Stimulated activated naive CD8-positive, alpha-beta T cell treated with anti-CD3 and anti-CD28 coated beads, Interleukin-15, Interleukin-2, amounts not matched to agents 100 ng/mL and 50 ng/mL, for 24 hours (primary cell): ENCODE measurements around the gene NDUFB10.
"Not testable (repeated sequence)": the region's sequence is repeated elsewhere in the genome, so short reads cannot be mapped to it uniquely, and the experiment has no call there.

Experiments used
- H3K27ac Mint-ChIP-seq: one replicate; pipeline ENCODE4 v1.8.0; 2021; ENCODE audit warnings: mild to moderate bottlenecking, mixed read lengths
- H3K27me3 Mint-ChIP-seq: one replicate; pipeline ENCODE4 v1.8.0; 2021; ENCODE audit warnings: mixed read lengths
- H3K36me3 Mint-ChIP-seq: one replicate; pipeline ENCODE4 v1.8.0; 2021; ENCODE audit warnings: low read depth, mixed read lengths
- H3K4me1 Mint-ChIP-seq: one replicate; pipeline ENCODE4 v1.8.0; 2021; ENCODE audit warnings: low read depth, mixed read lengths
- H3K4me3 Mint-ChIP-seq: one replicate; pipeline ENCODE4 v1.8.0; 2021; ENCODE audit warnings: mild to moderate bottlenecking, mixed read lengths
- H3K9me3 Mint-ChIP-seq: one replicate; pipeline ENCODE4 v1.8.0; 2021; ENCODE audit warnings: mixed read lengths

The NDUFB10 gene

GRCh38 chr16:1919327-1919998 is 39.9 kb upstream of the NDUFB10 start:
- Mint-ChIP-seq H3K27me3 (peaks cover 58% of the 10 kb centered on the region), H3K9me3 (no peaks in the 10 kb centered on the region), H3K36me3 (no peaks in the 10 kb centered on the region), H3K4me3 (no peak overlapping the region), H3K27ac (no peak overlapping the region), H3K4me1 (no peaks in the 10 kb centered on the region)

GRCh38 chr16:1920122-1920521 is 39.2 kb upstream of the NDUFB10 start:
- not testable (repeated sequence) for H3K36me3 Mint-ChIP-seq
- H3K27me3 Mint-ChIP-seq: peaks cover 56% of the 10 kb centered on the region

GRCh38 chr16:1920727-1921171 is 38.6 kb upstream of the NDUFB10 start:
- H3K27ac Mint-ChIP-seq: no peak overlapping the region
- peaks cover 49% of the 10 kb centered on the region for H3K27me3 Mint-ChIP-seq
- H3K4me3 Mint-ChIP-seq: no peak overlapping the region
- H3K9me3 Mint-ChIP-seq: no peaks in the 10 kb centered on the region
- no peaks in the 10 kb centered on the region for H3K4me1 Mint-ChIP-seq
- no peaks in the 10 kb centered on the region for H3K36me3 Mint-ChIP-seq

More at GRCh38 chr16:1920122-1920521, 39.2 kb upstream of the NDUFB10 start:
- not testable (repeated sequence) for H3K4me1 Mint-ChIP-seq, H3K9me3 Mint-ChIP-seq, H3K4me3 Mint-ChIP-seq, H3K27ac Mint-ChIP-seq

- Mint-ChIP-seq H3K4me1 (no peaks in the 10 kb centered on the region), H3K9me3 (no peaks in the 10 kb centered on the region), H3K36me3 (no peaks in the 10 kb centered on the region), H3K4me3 (no peak overlapping the region), H3K27me3 (peaks cover 36% of the 10 kb centered on the region), H3K27ac (no peak overlapping the region)
Measured at GRCh38 chr16:1922357-1922756, 37.0 kb upstream of the NDUFB10 start.

GRCh38 chr16:1923299-1924034 is 35.9 kb upstream of the NDUFB10 start:
- Mint-ChIP-seq H3K27ac (no peak overlapping the region), H3K27me3 (peaks cover 36% of the 10 kb centered on the region), H3K4me1 (no peaks in the 10 kb centered on the region), H3K36me3 (no peaks in the 10 kb centered on the region), H3K4me3 (no peak overlapping the region), H3K9me3 (no peaks in the 10 kb centered on the region)

- Mint-ChIP-seq H3K4me3 (no peak overlapping the region), H3K27me3 (peaks cover 32% of the 10 kb centered on the region), H3K36me3 (no peaks in the 10 kb centered on the region), H3K9me3 (no peaks in the 10 kb centered on the region), H3K4me1 (peaks cover 2% of the 10 kb centered on the region), H3K27ac (no peak overlapping the region)
Measured at GRCh38 chr16:1924095-1924494, 35.2 kb upstream of the NDUFB10 start.

GRCh38 chr16:1926271-1926670 is 33.1 kb upstream of the NDUFB10 start:
- Mint-ChIP-seq H3K27ac (no peak overlapping the region), H3K36me3 (no peaks in the 10 kb centered on the region), H3K27me3 (peaks cover 18% of the 10 kb centered on the region), H3K9me3 (no peaks in the 10 kb centered on the region), H3K4me3 (no peak overlapping the region), H3K4me1 (peaks cover 4% of the 10 kb centered on the region)

- H3K27me3 Mint-ChIP-seq: no peaks in the 10 kb centered on the region
- peaks cover 4% of the 10 kb centered on the region for H3K4me1 Mint-ChIP-seq
- H3K9me3 Mint-ChIP-seq: no peaks in the 10 kb centered on the region
- H3K27ac Mint-ChIP-seq: peak overlapping the region; percentile 65
- H3K4me3 Mint-ChIP-seq: peak overlapping the region; percentile 72
- H3K36me3 Mint-ChIP-seq: no peaks in the 10 kb centered on the region
Measured at GRCh38 chr16:1929105-1929504, 30.2 kb upstream of the NDUFB10 start.

GRCh38 chr16:1929578-1930337 is 29.6 kb upstream of the NDUFB10 start:
- peak overlapping the region; percentile 51 for H3K4me3 Mint-ChIP-seq
- H3K9me3 Mint-ChIP-seq: no peaks in the 10 kb centered on the region
- no peak overlapping the region for H3K27ac Mint-ChIP-seq
- no peaks in the 10 kb centered on the region for H3K36me3 Mint-ChIP-seq
- H3K27me3 Mint-ChIP-seq: no peaks in the 10 kb centered on the region
- peaks cover 4% of the 10 kb centered on the region for H3K4me1 Mint-ChIP-seq

- Mint-ChIP-seq H3K27me3 (no peaks in the 10 kb centered on the region), H3K9me3 (no peaks in the 10 kb centered on the region), H3K27ac (no peak overlapping the region), H3K4me1 (peaks cover 4% of the 10 kb centered on the region), H3K4me3 (no peak overlapping the region), H3K36me3 (no peaks in the 10 kb centered on the region)
Measured at GRCh38 chr16:1930338-1930720, 29.0 kb upstream of the NDUFB10 start.

GRCh38 chr16:1932050-1933028 is 27.0 kb upstream of the NDUFB10 start:
- Mint-ChIP-seq H3K4me3 (no peak overlapping the region), H3K27me3 (no peaks in the 10 kb centered on the region), H3K27ac (no peak overlapping the region)

GRCh38 chr16:1933097-1933661 is 26.2 kb upstream of the NDUFB10 start:
- peaks cover 4% of the 10 kb centered on the region for H3K4me1 Mint-ChIP-seq
- H3K9me3 Mint-ChIP-seq: no peaks in the 10 kb centered on the region
- no peaks in the 10 kb centered on the region for H3K36me3 Mint-ChIP-seq
- H3K27ac Mint-ChIP-seq: no peak overlapping the region
- H3K27me3 Mint-ChIP-seq: no peaks in the 10 kb centered on the region
- H3K4me3 Mint-ChIP-seq: no peak overlapping the region

More at GRCh38 chr16:1932050-1933028, 27.0 kb upstream of the NDUFB10 start:
- Mint-ChIP-seq H3K36me3 (no peaks in the 10 kb centered on the region), H3K9me3 (no peaks in the 10 kb centered on the region), H3K4me1 (peaks cover 4% of the 10 kb centered on the region)

- Mint-ChIP-seq H3K36me3 (peaks cover 5% of the 10 kb centered on the region), H3K27ac (no peak overlapping the region), H3K9me3 (no peaks in the 10 kb centered on the region), H3K27me3 (no peaks in the 10 kb centered on the region), H3K4me1 (peaks cover 8% of the 10 kb centered on the region), H3K4me3 (no peak overlapping the region)
Measured at GRCh38 chr16:1936945-1937479, 22.3 kb upstream of the NDUFB10 start.

GRCh38 chr16:1938316-1938715 is 21.0 kb upstream of the NDUFB10 start:
- Mint-ChIP-seq H3K9me3 (no peaks in the 10 kb centered on the region), H3K27me3 (no peaks in the 10 kb centered on the region), H3K4me1 (peaks cover 13% of the 10 kb centered on the region), H3K27ac (no peak overlapping the region), H3K36me3 (peaks cover 5% of the 10 kb centered on the region), H3K4me3 (no peak overlapping the region)
